ENCODE data around the gene TRERF1.

GRCh38 chr6:42366999-42367352 lies 84.8 kb downstream of the TRERF1 start:
- TF ChIP-seq CTCF (IDR thresholded peaks at IDR 0.05) (no peak), EZH2phosphoT487 (IDR thresholded peaks at IDR 0.05) (no peak)
